Hepatocyte (in vitro differentiated cells): ENCODE data around the gene ETV6.

Experiments used
- EZH2 ChIP-seq: fragments of 200-600 bp; sonication (generic); IDR thresholded peaks from 2 replicates; pipeline ENCODE4 v1.6.1; 2016; ENCODE audit warnings: antibody characterized with exemption, mild to moderate bottlenecking, borderline replicate concordance
- EZH2phosphoT487 ChIP-seq: fragments of 200-600 bp; sonication (generic); IDR thresholded peaks from one replicate; pipeline ENCODE4 v1.6.1; 2018; ENCODE audit warnings: antibody characterized with exemption, mild to moderate bottlenecking, low read depth, moderate library complexity; ENCODE audit not compliant: unreplicated experiment, severe bottlenecking
- TF ChIP-seq, protein P1 (sequence below): fragments of 200-600 bp; sonication (generic); IDR thresholded peaks from 2 replicates; pipeline ENCODE4 v1.5.1; 2016; ENCODE audit warnings: antibody characterized with exemption, mild to moderate bottlenecking; ENCODE audit not compliant: poor library complexity

DNA sequence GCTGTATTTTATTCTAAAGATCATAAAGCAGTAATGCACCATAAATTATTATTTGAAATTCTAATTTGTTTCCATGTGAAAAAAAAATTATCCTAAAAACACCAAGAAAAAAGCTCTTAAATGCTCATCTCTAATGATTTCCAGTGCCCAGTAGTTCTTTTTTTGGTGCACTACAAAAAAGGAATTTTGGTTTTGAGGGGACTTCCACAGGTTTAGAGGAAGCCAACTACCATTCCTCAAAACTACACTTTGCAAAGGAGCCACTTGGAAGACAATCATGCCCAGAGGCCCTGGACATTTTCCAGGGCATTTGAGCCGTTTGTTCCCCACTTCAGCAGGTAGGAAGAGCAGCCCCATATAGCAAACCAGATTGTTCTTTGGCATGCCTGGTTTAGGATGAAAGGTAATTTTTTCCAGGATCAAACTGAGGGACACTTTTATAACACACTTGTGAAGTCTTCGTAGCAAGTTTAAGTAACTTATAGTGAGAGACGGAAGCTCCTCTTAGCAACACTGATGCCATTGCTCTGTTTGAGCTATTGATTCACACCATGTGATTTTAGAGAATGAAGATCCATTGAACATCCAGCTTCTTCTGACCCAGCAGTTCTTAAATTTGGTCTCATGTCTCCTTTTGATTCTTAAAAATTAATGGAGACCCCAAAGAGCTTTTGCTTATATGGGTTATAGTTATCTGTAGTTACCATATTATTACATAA is 187.9 kb downstream of the ETV6 start:
- TF ChIP-seq, protein P1, sequence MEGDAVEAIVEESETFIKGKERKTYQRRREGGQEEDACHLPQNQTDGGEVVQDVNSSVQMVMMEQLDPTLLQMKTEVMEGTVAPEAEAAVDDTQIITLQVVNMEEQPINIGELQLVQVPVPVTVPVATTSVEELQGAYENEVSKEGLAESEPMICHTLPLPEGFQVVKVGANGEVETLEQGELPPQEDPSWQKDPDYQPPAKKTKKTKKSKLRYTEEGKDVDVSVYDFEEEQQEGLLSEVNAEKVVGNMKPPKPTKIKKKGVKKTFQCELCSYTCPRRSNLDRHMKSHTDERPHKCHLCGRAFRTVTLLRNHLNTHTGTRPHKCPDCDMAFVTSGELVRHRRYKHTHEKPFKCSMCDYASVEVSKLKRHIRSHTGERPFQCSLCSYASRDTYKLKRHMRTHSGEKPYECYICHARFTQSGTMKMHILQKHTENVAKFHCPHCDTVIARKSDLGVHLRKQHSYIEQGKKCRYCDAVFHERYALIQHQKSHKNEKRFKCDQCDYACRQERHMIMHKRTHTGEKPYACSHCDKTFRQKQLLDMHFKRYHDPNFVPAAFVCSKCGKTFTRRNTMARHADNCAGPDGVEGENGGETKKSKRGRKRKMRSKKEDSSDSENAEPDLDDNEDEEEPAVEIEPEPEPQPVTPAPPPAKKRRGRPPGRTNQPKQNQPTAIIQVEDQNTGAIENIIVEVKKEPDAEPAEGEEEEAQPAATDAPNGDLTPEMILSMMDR = no peak
- TF ChIP-seq EZH2 (no peak), EZH2phosphoT487 (no peak)
